B cell (primary cell): Measurements from ENCODE around the gene MDP1. TPM values are rescaled to one million over a fixed set of nuclear protein-coding genes. Genes with fewer than 3 reads are reported as not detected.

Source experiments
- ATAC-seq: fragments of 200-7000 bp; cut with Tn5 transposase; one replicate; pipeline ENCODE4 v1.10.0; 2021; ENCODE audit warnings: low read depth, mild to moderate bottlenecking, moderate number of reproducible peaks, moderate library complexity
- CTCF ChIA-PET: fragments of 350-600 bp; sonication (Branson Sonifier 250); formaldehyde crosslinking; loops from one replicate; lab custom pipeline; 2021; ENCODE audit warnings: antibody characterized with exemption, inconsistent platforms; lab: Charles Lee
- POLR2A ChIA-PET: fragments of 350-600 bp; sonication (Branson Sonifier 250); formaldehyde crosslinking; loops from one replicate; lab custom pipeline; 2021; ENCODE audit warnings: antibody characterized with exemption; lab: Charles Lee
- DNase-seq: peaks from one replicate; pipeline ENCODE4 v3.0.0; 2013
- H2AFZ ChIP-seq: 2 replicates; pipeline ENCODE4 v1.6.1; 2012; ENCODE audit warnings: mild to moderate bottlenecking, low read depth, low read length; ENCODE audit not compliant: insufficient read depth, poor library complexity, severe bottlenecking
- H3K27ac ChIP-seq, 2 donors: 1 replicate in 1 of 2; 2 replicates in 1 of 2; pipeline ENCODE4 v1.5.1; 2012 to 2013; ENCODE audit warnings: low read length in 2 of 2, mild to moderate bottlenecking in 2 of 2, moderate library complexity in 1 of 2
- H3K27me3 ChIP-seq, 4 experiments: fragments of 200-600 bp in 1 of 4; sonication (generic) in 1 of 4; replicated peaks in 1 of 4; 1 replicate in 2 of 4; 2 replicates in 2 of 4; pipeline versions ENCODE4 v1.6.1 to v1.7.0; 2013 to 2016; ENCODE audit warnings: low read length in 3 of 4, mild to moderate bottlenecking in 2 of 4, mixed read lengths in 1 of 4, moderate library complexity in 1 of 4; ENCODE audit not compliant: insufficient read depth in 4 of 4, control insufficient read depth in 3 of 4; ENCODE audit errors: control extremely low read depth in 1 of 4
- H3K36me3 ChIP-seq, 2 experiments: replicated peaks in 1 of 2; 1 replicate in 1 of 2; 2 replicates in 1 of 2; pipeline versions ENCODE4 v1.6.1 to v1.7.1; 2013; ENCODE audit warnings: low read length in 1 of 2; ENCODE audit not compliant: insufficient read depth in 2 of 2, control insufficient read depth in 1 of 2; ENCODE audit errors: control extremely low read depth in 1 of 2, extremely low read depth in 1 of 2
- H3K4me1 ChIP-seq, 2 donors: fragments of 200-600 bp in 1 of 2; sonication (generic) in 1 of 2; 1 replicate in 1 of 2; 2 replicates in 1 of 2; pipeline versions ENCODE4 v1.5.1 to v1.6.1; 2013 to 2017; ENCODE audit warnings: low read length in 2 of 2; ENCODE audit not compliant: control insufficient read depth in 2 of 2, insufficient read depth in 2 of 2
- H3K4me2 ChIP-seq: replicated peaks from 2 replicates; pipeline ENCODE3; 2012; ENCODE audit warnings: mild to moderate bottlenecking, low read depth, low read length; ENCODE audit not compliant: poor library complexity, severe bottlenecking
- H3K4me3 ChIP-seq, 5 experiments: fragments of 200-600 bp in 1 of 5; sonication (generic) in 1 of 5; 1 replicate in 3 of 5; 2 replicates in 2 of 5; pipeline versions ENCODE4 v1.5.1 to v1.7.0; 2011 to 2016; ENCODE audit warnings: low read length in 4 of 5, mild to moderate bottlenecking in 4 of 5, low read depth in 2 of 5, control low read depth in 1 of 5, moderate library complexity in 1 of 5; ENCODE audit not compliant: insufficient read depth in 1 of 5; ENCODE audit errors: control extremely low read depth in 1 of 5, extremely low read depth in 1 of 5
- H3K79me2 ChIP-seq: fragments of 200-600 bp; sonication (generic); one replicate; pipeline ENCODE4 v1.6.0; 2016; ENCODE audit warnings: low read length; ENCODE audit not compliant: control insufficient read depth, insufficient read depth
- H3K9ac ChIP-seq: fragments of 200-600 bp; sonication (generic); 2 replicates; pipeline ENCODE4 v1.6.1; 2017; ENCODE audit warnings: mild to moderate bottlenecking, low read length, moderate library complexity
- H3K9me3 ChIP-seq, 3 donors: one replicate each; pipeline versions ENCODE4 v1.6.1 to v1.7.1; 2013; ENCODE audit warnings: low read length in 2 of 3; ENCODE audit not compliant: control insufficient read depth in 2 of 3, insufficient read depth in 1 of 3; ENCODE audit errors: control extremely low read depth in 1 of 3
- H4K20me1 ChIP-seq: 2 replicates; pipeline ENCODE4 v1.6.0; 2012; ENCODE audit warnings: mild to moderate bottlenecking, low read length; ENCODE audit not compliant: insufficient read depth, control insufficient read depth, poor library complexity, severe bottlenecking
- H3K27ac Mint-ChIP-seq: one replicate; pipeline ENCODE4 v1.8.0; 2021; ENCODE audit warnings: mixed read lengths
- H3K27me3 Mint-ChIP-seq: one replicate; pipeline ENCODE4 v1.8.0; 2021; ENCODE audit warnings: mixed read lengths
- H3K4me1 Mint-ChIP-seq: one replicate; pipeline ENCODE4 v1.8.0; 2021; ENCODE audit warnings: mixed read lengths
- H3K4me3 Mint-ChIP-seq: one replicate; pipeline ENCODE4 v1.8.0; 2021; ENCODE audit warnings: mixed read lengths
- H3K9me3 Mint-ChIP-seq: one replicate; pipeline ENCODE4 v1.8.0; 2022; ENCODE audit warnings: mixed read lengths; ENCODE audit not compliant: insufficient read depth
- CTCF ChIP-seq: fragments of 200-600 bp; IDR thresholded peaks from one replicate; pipeline ENCODE4 v1.8.0; 2022; ENCODE audit warnings: antibody characterized with exemption, mild to moderate bottlenecking
- EZH2 ChIP-seq: IDR thresholded peaks from 2 replicates; pipeline ENCODE4 v1.6.1; 2012; ENCODE audit warnings: borderline replicate concordance, low read depth, mild to moderate bottlenecking, moderate library complexity, low read length; ENCODE audit not compliant: insufficient read depth, poor library complexity, severe bottlenecking
- WGBS: methylation state at CpG from one replicate; pipeline ENCODE4 v1.1.5; 2013; ENCODE audit warnings: missing lambda C conversion rate; ENCODE audit not compliant: insufficient coverage; 5-methylcytosine and 5-hydroxymethylcytosine counted together
- intact Hi-C: fragments of 100-400 bp; cut with micrococcal nuclease; formaldehyde crosslinking; loops from one replicate; pipeline ENCODE4 v1.10.0; 2022
- polyA plus RNA-seq: library from polyadenylated mRNA; depleted of rRNA; stranded (reverse); fragments of >200 nt; gene quantifications from 2 replicates; pipeline ENCODE4 v1.2.3, GENCODE V29; 2012
- small RNA-seq: library from RNA; depleted of rRNA; stranded (forward); fragments of <200 nt; gene quantifications from one replicate; pipeline ENCODE3, GENCODE V24; 2012; ENCODE audit warnings: low replicate concordance, low read depth; ENCODE audit not compliant: insufficient read length
- total RNA-seq, 2 donors: library from RNA; stranded (reverse); fragments of 120-200 nt in 1 of 2; gene quantifications; 1 replicate in 1 of 2; 2 replicates in 1 of 2; pipeline versions ENCODE4 v1.2.3 to v1.2.4, GENCODE V29; 2013 to 2022

The MDP1 gene
- total and polyA plus RNA-seq, 2 donors (not counting 1 experiment from before 2014, with no cell fraction given): 11.3 to 28.1 TPM

GRCh38 chr14:24164518-24164991, 51.3 kb downstream of the MDP1 start:
- Mint-ChIP-seq H3K27ac (peak overlapping the region; percentile 67), H3K9me3 (no peaks in the 10 kb centered on the region), H3K4me3 (no peak overlapping the region), H3K27me3 (no peaks in the 10 kb centered on the region), H3K4me1 (peaks cover 45% of the 10 kb centered on the region)
- H3K4me2 ChIP-seq: no peak overlapping the region
- H3K36me3 ChIP-seq: peaks cover 3 to 67% of the 10 kb centered on the region in 2 experiments
- no peak overlapping the region for H3K4me3 ChIP-seq
- H2AFZ ChIP-seq: no peak overlapping the region
- H3K27me3 ChIP-seq: no peaks in the 10 kb centered on the region
- ChIA-PET CTCF (interaction anchor here (0.9 to 1.0 kb wide), 2 partner anchors 54 to 56 kb away, joined by 3 to 5 read pairs; no protein-coding TSS in a partner anchor), POLR2A (interaction anchor here (0.6 kb wide), 1 partner anchor 112 kb away, joined by 3 read pairs; no protein-coding TSS in a partner anchor)
- ATAC-seq: no peak
- no peak overlapping the region for H3K27ac ChIP-seq
- intact Hi-C loops: loop anchor here (5.0 kb wide), 1 partner anchor 68 kb away; the partner anchor contains the start of genes GMPR2 and NEDD8
- peaks cover 29 to 39% of the 10 kb centered on the region in 2 donors for H3K4me1 ChIP-seq
- H3K79me2 ChIP-seq: peaks cover 37% of the 10 kb centered on the region
- DNase-seq: no peak
- H3K9me3 ChIP-seq: no peaks in the 10 kb centered on the region
- no peak overlapping the region for H3K9ac ChIP-seq
- peaks cover 53% of the 10 kb centered on the region for H4K20me1 ChIP-seq
- 97% methylated on average over 14 of the region's 14 CpGs for WGBS
- no peak for TF ChIP-seq CTCF
- TF ChIP-seq EZH2: no peak

Small RNA genes lying within 50 kb of the gene (small RNA-seq; reads per million reads assigned to genes)
- gene AL136295.4 (not detected), gene CHMP4A (not detected), gene IPO4 (not detected), gene IRF9 (not detected), gene MDP1 (not detected)

Other genes with a start within 250 kb of the MDP1 start
Only the 30 nearest of the 34 such genes appear.
- 1.0 and 1.4 TPM in 2 replicates for gene CARMIL3, start 164.1 kb downstream of the MDP1 start, total RNA-seq
- 2.8 and 7.2 TPM in 2 replicates for gene CARMIL3, start 164.1 kb downstream of the MDP1 start, polyA plus RNA-seq
- not detected in 2 replicates for gene CPNE6, start 144.5 kb downstream of the MDP1 start, total RNA-seq
- gene CPNE6, start 144.5 kb downstream of the MDP1 start, polyA plus RNA-seq: 0.10 TPM in 1 of 2 replicates, not detected in the other
- gene PCK2, start 121.8 kb downstream of the MDP1 start, total RNA-seq: 34.1 and 40.4 TPM in 2 replicates
- gene PCK2, start 121.8 kb downstream of the MDP1 start, polyA plus RNA-seq: 43.6 and 58.4 TPM in 2 replicates
- 84.8 and 96.3 TPM in 2 replicates for gene DCAF11, start 101.3 kb downstream of the MDP1 start, total RNA-seq
- 64.5 and 66.7 TPM in 2 replicates for gene DCAF11, start 101.3 kb downstream of the MDP1 start, polyA plus RNA-seq
- gene NRL, start 101.1 kb downstream of the MDP1 start, total RNA-seq: 8.1 and 8.8 TPM in 2 replicates
- 4.8 and 7.0 TPM in 2 replicates for gene NRL, start 101.1 kb downstream of the MDP1 start, polyA plus RNA-seq
- gene FITM1, start 85.4 kb downstream of the MDP1 start, total RNA-seq: 2.6 and 3.6 TPM in 2 replicates
- 3.3 and 4.6 TPM in 2 replicates for gene FITM1, start 85.4 kb downstream of the MDP1 start, polyA plus RNA-seq
- 227 and 237 TPM in 2 replicates for gene PSME1, start 79.9 kb downstream of the MDP1 start, total RNA-seq
- 257 and 295 TPM in 2 replicates for gene PSME1, start 79.9 kb downstream of the MDP1 start, polyA plus RNA-seq
- 24.7 and 26.4 TPM in 2 replicates for gene EMC9, start 74.5 kb downstream of the MDP1 start, total RNA-seq
- 19.3 and 25.9 TPM in 2 replicates for gene EMC9, start 74.5 kb downstream of the MDP1 start, polyA plus RNA-seq
- 127 and 141 TPM in 2 replicates for gene PSME2, start 69.5 kb downstream of the MDP1 start, total RNA-seq
- 126 and 137 TPM in 2 replicates for gene PSME2, start 69.5 kb downstream of the MDP1 start, polyA plus RNA-seq
- 103 and 114 TPM in 2 replicates for gene RNF31, start 68.6 kb downstream of the MDP1 start, total RNA-seq
- gene RNF31, start 68.6 kb downstream of the MDP1 start, polyA plus RNA-seq: 48.3 and 69.8 TPM in 2 replicates
- gene IRF9, start 54.8 kb downstream of the MDP1 start, total RNA-seq: 243 and 269 TPM in 2 replicates
- 191 and 237 TPM in 2 replicates for gene IRF9, start 54.8 kb downstream of the MDP1 start, polyA plus RNA-seq
- 48.4 and 62.1 TPM in 2 replicates for gene REC8, start 44.0 kb downstream of the MDP1 start, total RNA-seq
- gene REC8, start 44.0 kb downstream of the MDP1 start, polyA plus RNA-seq: 34.0 and 39.5 TPM in 2 replicates
- gene IPO4, start 27.2 kb downstream of the MDP1 start, total RNA-seq: 29.8 and 35.0 TPM in 2 replicates
- 26.7 and 28.3 TPM in 2 replicates for gene IPO4, start 27.2 kb downstream of the MDP1 start, polyA plus RNA-seq
- gene TM9SF1, start 20.6 kb downstream of the MDP1 start, total RNA-seq: 24.5 and 33.9 TPM in 2 replicates
- gene TM9SF1, start 20.6 kb downstream of the MDP1 start, polyA plus RNA-seq: 7.6 and 10.0 TPM in 2 replicates
- 1.7 TPM in 2 replicates for gene TSSK4, start 10.4 kb downstream of the MDP1 start, total RNA-seq
- gene TSSK4, start 10.4 kb downstream of the MDP1 start, polyA plus RNA-seq: 0.14 and 0.45 TPM in 2 replicates
- gene CHMP4A, start 2.6 kb downstream of the MDP1 start, total RNA-seq: 102 and 103 TPM in 2 replicates
- gene CHMP4A, start 2.6 kb downstream of the MDP1 start, polyA plus RNA-seq: 91.2 and 95.1 TPM in 2 replicates
- 86.6 and 98.5 TPM in 2 replicates for gene NEDD8, start 16.3 kb upstream of the MDP1 start, total RNA-seq
- gene NEDD8, start 16.3 kb upstream of the MDP1 start, polyA plus RNA-seq: 86.7 and 104 TPM in 2 replicates
- 58.7 and 64.3 TPM in 2 replicates for gene GMPR2, start 16.9 kb upstream of the MDP1 start, total RNA-seq
- 33.3 and 39.7 TPM in 2 replicates for gene GMPR2, start 16.9 kb upstream of the MDP1 start, polyA plus RNA-seq
- 165 and 169 TPM in 2 replicates for gene TINF2, start 26.6 kb upstream of the MDP1 start, total RNA-seq
- 103 and 108 TPM in 2 replicates for gene TINF2, start 26.6 kb upstream of the MDP1 start, polyA plus RNA-seq
- 11.4 and 11.9 TPM in 2 replicates for gene TGM1, start 47.1 kb upstream of the MDP1 start, total RNA-seq
- 2.7 and 4.9 TPM in 2 replicates for gene TGM1, start 47.1 kb upstream of the MDP1 start, polyA plus RNA-seq
- gene RABGGTA, start 55.5 kb upstream of the MDP1 start, total RNA-seq: 57.9 and 70.1 TPM in 2 replicates
- gene RABGGTA, start 55.5 kb upstream of the MDP1 start, polyA plus RNA-seq: 134 and 159 TPM in 2 replicates
- 42.7 and 43.7 TPM in 2 replicates for gene DHRS1, start 83.7 kb upstream of the MDP1 start, total RNA-seq
- gene DHRS1, start 83.7 kb upstream of the MDP1 start, polyA plus RNA-seq: 69.9 and 76.9 TPM in 2 replicates
- 22.6 and 24.5 TPM in 2 replicates for gene NOP9, start 83.8 kb upstream of the MDP1 start, total RNA-seq
- 9.7 and 13.7 TPM in 2 replicates for gene NOP9, start 83.8 kb upstream of the MDP1 start, polyA plus RNA-seq
- 32.8 and 34.3 TPM in 2 replicates for gene CIDEB, start 91.9 kb upstream of the MDP1 start, total RNA-seq
- 17.9 and 26.2 TPM in 2 replicates for gene CIDEB, start 91.9 kb upstream of the MDP1 start, polyA plus RNA-seq
- 10.1 and 11.7 TPM in 2 replicates for gene LTB4R2, start 94.1 kb upstream of the MDP1 start, total RNA-seq
- gene LTB4R2, start 94.1 kb upstream of the MDP1 start, polyA plus RNA-seq: 9.0 and 10.7 TPM in 2 replicates
- gene LTB4R, start 95.4 kb upstream of the MDP1 start, total RNA-seq: 8.8 and 9.2 TPM in 2 replicates
- 15.7 and 19.1 TPM in 2 replicates for gene LTB4R, start 95.4 kb upstream of the MDP1 start, polyA plus RNA-seq
- gene ADCY4, start 119.0 kb upstream of the MDP1 start, total RNA-seq: 5.8 and 7.8 TPM in 2 replicates
- 2.3 and 3.4 TPM in 2 replicates for gene ADCY4, start 119.0 kb upstream of the MDP1 start, polyA plus RNA-seq
- gene RIPK3, start 123.9 kb upstream of the MDP1 start, total RNA-seq: 76.6 and 77.6 TPM in 2 replicates
- gene RIPK3, start 123.9 kb upstream of the MDP1 start, polyA plus RNA-seq: 58.5 and 65.5 TPM in 2 replicates
- 7.6 and 7.9 TPM in 2 replicates for gene NFATC4, start 152.1 kb upstream of the MDP1 start, total RNA-seq
- 3.1 and 3.7 TPM in 2 replicates for gene NFATC4, start 152.1 kb upstream of the MDP1 start, polyA plus RNA-seq
- 0.29 and 0.34 TPM in 2 replicates for gene NYNRIN, start 182.9 kb upstream of the MDP1 start, total RNA-seq
- gene NYNRIN, start 182.9 kb upstream of the MDP1 start, polyA plus RNA-seq: 0.04 TPM in 2 replicates